ENCODE data around the gene GRAMD2A. TPM values are rescaled to one million over a fixed set of nuclear protein-coding genes. Genes with fewer than 3 reads are reported as not detected.
A peak's percentile ranks its signal among the peaks of the same experiment; 100 is the strongest.

GRAMD2A gene
- total RNA-seq, result under 1 TPM in 2 of 4 donors, not detected in 2; 0.39 to 0.64 TPM

GRCh38 chr15:72197460-72198355 is at the start of gene GRAMD2A:
GRAMD2A (minus strand) TSS chr15:72197787.
- Histone ChIP-seq H3K27ac (peak within 1 kb of the TSS in 1 of 4 donors; percentile 20), H3K36me3 (peaks cover 0 to 44% of the 10 kb centered on the region in 2 donors), H3K9me3 (no peaks in the 10 kb centered on the region), H3K27me3 (peaks cover 18% of the 10 kb centered on the region), H3K4me1 (peaks cover 0 to 46% (median 0%) of the 10 kb centered on the region in 3 donors), H3K4me3 (peak within 1 kb of the TSS; percentile 22 to 59)
- TF ChIP-seq POLR2A (IDR thresholded peaks at IDR 0.05), result no peak
- TF ChIP-seq POLR2AphosphoS5 (IDR thresholded peaks at IDR 0.05), result no peak
- TF ChIP-seq CTCF (IDR thresholded peaks at IDR 0.05), result no peak
- TF ChIP-seq EP300 (IDR thresholded peaks at IDR 0.05), result no peak
- WGBS, 2 donors (ENCODE audit: low coverage in 1 of 2), result 40 to 61% methylated on average over 1 to 6 of the region's 83 CpGs
- peak; percentile 68 for ATAC-seq

GRCh38 chr15:72242775-72243370 is 45.3 kb upstream of the GRAMD2A start:
- peaks cover 0 to 93% of the 10 kb centered on the region in 2 donors for H3K36me3 ChIP-seq
- no peaks in the 10 kb centered on the region for H3K9me3 ChIP-seq
- H3K4me1 ChIP-seq, result peaks cover 0 to 2% (median 0%) of the 10 kb centered on the region in 3 donors
- 30 to 40% methylated on average over 1 to 2 of the region's 2 CpGs for WGBS, 2 donors (ENCODE audit: low coverage in 1 of 2)
- TF ChIP-seq POLR2AphosphoS5 (IDR thresholded peaks at IDR 0.05) (no peak), POLR2A (IDR thresholded peaks at IDR 0.05) (no peak), CTCF (IDR thresholded peaks at IDR 0.05) (no peak), EP300 (IDR thresholded peaks at IDR 0.05) (no peak)
- no peak for ATAC-seq
- no peaks in the 10 kb centered on the region for H3K27me3 ChIP-seq
- no peak overlapping the region for H3K27ac ChIP-seq
- no peak overlapping the region for H3K4me3 ChIP-seq

GRCh38 chr15:72239652-72240051 is 42.1 kb upstream of the GRAMD2A start:
- H3K27me3 ChIP-seq, result no peaks in the 10 kb centered on the region
- TF ChIP-seq POLR2A (IDR thresholded peaks at IDR 0.05) (no peak), CTCF (IDR thresholded peaks at IDR 0.05) (no peak), EP300 (IDR thresholded peaks at IDR 0.05) (no peak), POLR2AphosphoS5 (IDR thresholded peaks at IDR 0.05) (no peak)
- no peak for ATAC-seq
- no peaks in the 10 kb centered on the region for H3K9me3 ChIP-seq
- H3K4me3 ChIP-seq, result no peak overlapping the region
- peaks cover 0 to 8% (median 4%) of the 10 kb centered on the region in 3 donors for H3K4me1 ChIP-seq
- H3K36me3 ChIP-seq, result peaks cover 0 to 61% of the 10 kb centered on the region in 2 donors
- H3K27ac ChIP-seq, result no peak overlapping the region

GRCh38 chr15:72238586-72238985 is 41.0 kb upstream of the GRAMD2A start:
- Histone ChIP-seq H3K27me3 (no peaks in the 10 kb centered on the region), H3K4me3 (no peak overlapping the region), H3K9me3 (no peaks in the 10 kb centered on the region), H3K27ac (no peak overlapping the region), H3K36me3 (peaks cover 0 to 50% of the 10 kb centered on the region in 2 donors), H3K4me1 (peaks cover 0 to 8% (median 4%) of the 10 kb centered on the region in 3 donors)
- no peak for TF ChIP-seq CTCF (IDR thresholded peaks at IDR 0.05)
- no peak for TF ChIP-seq POLR2A (IDR thresholded peaks at IDR 0.05)
- TF ChIP-seq POLR2AphosphoS5 (IDR thresholded peaks at IDR 0.05), result no peak
- TF ChIP-seq EP300 (IDR thresholded peaks at IDR 0.05), result no peak
- 95 to 100% methylated on average over 1 to 3 of the region's 3 CpGs for WGBS, 2 donors (ENCODE audit: low coverage in 1 of 2)
- no peak for ATAC-seq
